ENCODE results near the gene TAF10. TPM values are rescaled to one million over a fixed set of nuclear protein-coding genes. Genes with fewer than 3 reads are reported as not detected.

The TAF10 gene
- total and polyA plus RNA-seq, 4 donors: 10.5 to 58.1 (median 31.5) TPM

DNA sequence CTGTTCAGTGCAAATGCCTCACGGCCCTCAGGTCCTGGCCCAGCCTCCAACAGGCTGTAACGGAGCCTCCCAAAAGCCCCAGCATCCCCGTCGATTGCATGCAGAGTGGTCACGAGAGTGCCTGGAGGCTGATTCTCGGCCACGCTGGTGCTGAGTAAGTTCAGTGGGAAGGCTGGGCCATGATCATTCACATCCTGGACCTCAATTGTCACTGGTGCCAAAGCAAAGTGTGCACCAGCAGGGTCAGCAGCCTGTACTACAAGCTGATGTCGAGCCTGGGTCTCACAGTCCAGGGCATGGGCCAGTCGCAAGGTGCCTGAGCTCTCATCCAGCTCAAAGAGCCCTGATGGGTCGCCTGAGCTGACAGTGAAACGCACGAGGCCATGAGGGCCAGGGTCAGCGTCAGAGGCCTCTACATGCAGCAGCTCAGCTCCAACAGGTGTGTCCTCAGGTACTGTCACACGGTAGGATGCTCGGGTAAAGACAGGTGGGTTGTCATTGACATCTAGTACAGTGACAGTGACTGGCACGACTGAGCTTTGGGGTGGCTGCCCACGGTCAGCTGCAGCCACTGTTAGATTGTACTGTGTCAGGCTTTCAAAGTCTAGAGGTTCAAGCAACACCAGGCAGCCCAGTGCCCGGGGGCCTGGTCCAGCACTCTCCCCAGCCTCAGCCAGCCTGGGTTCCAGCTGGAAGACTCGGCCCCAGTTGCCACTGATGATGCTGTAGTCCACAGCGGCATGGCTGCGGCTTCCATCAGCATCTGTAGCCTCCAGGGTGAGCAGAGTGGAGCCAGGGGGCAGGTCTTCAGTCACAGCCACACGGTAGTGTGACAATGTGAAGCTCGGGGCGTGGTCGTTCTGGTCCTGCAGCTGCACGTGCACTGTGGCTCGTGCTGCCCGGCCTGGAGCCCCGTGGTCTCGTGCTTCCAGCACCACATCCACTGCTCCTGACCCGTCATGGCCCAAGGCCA, 11.7 kb upstream of the TAF10 start:
- 90% methylated on average over 31 of the region's 31 CpGs for WGBS
- no peak for DNase-seq (ENCODE audit: low spot score)
- no peaks in the 10 kb centered on the region for H3K27me3 ChIP-seq (ENCODE audit: control insufficient read depth in 4 of 4, insufficient read depth in 4 of 4, low read length in 3 of 4)
- H3K36me3 ChIP-seq (ENCODE audit: control insufficient read depth in 4 of 4, insufficient read depth in 3 of 4, low read depth in 1 of 4, low read length in 3 of 4): no peaks in the 10 kb centered on the region
- no peak overlapping the region for H3K4me3 ChIP-seq (ENCODE audit: low read depth in 1 of 3, low read length in 3 of 3)
- no peaks in the 10 kb centered on the region for H3K9me3 ChIP-seq (ENCODE audit: control insufficient read depth in 4 of 4, low read length in 3 of 4)
- H3K27ac ChIP-seq (ENCODE audit: low read depth in 1 of 2, low read length in 2 of 2): no peak overlapping the region
- TF ChIP-seq, protein P1, sequence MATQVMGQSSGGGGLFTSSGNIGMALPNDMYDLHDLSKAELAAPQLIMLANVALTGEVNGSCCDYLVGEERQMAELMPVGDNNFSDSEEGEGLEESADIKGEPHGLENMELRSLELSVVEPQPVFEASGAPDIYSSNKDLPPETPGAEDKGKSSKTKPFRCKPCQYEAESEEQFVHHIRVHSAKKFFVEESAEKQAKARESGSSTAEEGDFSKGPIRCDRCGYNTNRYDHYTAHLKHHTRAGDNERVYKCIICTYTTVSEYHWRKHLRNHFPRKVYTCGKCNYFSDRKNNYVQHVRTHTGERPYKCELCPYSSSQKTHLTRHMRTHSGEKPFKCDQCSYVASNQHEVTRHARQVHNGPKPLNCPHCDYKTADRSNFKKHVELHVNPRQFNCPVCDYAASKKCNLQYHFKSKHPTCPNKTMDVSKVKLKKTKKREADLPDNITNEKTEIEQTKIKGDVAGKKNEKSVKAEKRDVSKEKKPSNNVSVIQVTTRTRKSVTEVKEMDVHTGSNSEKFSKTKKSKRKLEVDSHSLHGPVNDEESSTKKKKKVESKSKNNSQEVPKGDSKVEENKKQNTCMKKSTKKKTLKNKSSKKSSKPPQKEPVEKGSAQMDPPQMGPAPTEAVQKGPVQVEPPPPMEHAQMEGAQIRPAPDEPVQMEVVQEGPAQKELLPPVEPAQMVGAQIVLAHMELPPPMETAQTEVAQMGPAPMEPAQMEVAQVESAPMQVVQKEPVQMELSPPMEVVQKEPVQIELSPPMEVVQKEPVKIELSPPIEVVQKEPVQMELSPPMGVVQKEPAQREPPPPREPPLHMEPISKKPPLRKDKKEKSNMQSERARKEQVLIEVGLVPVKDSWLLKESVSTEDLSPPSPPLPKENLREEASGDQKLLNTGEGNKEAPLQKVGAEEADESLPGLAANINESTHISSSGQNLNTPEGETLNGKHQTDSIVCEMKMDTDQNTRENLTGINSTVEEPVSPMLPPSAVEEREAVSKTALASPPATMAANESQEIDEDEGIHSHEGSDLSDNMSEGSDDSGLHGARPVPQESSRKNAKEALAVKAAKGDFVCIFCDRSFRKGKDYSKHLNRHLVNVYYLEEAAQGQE (IDR thresholded peaks at IDR 0.05): no peak
- TF ChIP-seq, protein P2, sequence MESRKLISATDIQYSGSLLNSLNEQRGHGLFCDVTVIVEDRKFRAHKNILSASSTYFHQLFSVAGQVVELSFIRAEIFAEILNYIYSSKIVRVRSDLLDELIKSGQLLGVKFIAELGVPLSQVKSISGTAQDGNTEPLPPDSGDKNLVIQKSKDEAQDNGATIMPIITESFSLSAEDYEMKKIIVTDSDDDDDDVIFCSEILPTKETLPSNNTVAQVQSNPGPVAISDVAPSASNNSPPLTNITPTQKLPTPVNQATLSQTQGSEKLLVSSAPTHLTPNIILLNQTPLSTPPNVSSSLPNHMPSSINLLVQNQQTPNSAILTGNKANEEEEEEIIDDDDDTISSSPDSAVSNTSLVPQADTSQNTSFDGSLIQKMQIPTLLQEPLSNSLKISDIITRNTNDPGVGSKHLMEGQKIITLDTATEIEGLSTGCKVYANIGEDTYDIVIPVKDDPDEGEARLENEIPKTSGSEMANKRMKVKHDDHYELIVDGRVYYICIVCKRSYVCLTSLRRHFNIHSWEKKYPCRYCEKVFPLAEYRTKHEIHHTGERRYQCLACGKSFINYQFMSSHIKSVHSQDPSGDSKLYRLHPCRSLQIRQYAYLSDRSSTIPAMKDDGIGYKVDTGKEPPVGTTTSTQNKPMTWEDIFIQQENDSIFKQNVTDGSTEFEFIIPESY (IDR thresholded peaks at IDR 0.05): no peak
- TF ChIP-seq SP1 (IDR thresholded peaks at IDR 0.05): no peak
- TF ChIP-seq EGR1 (IDR thresholded peaks at IDR 0.05; ENCODE audit: low read depth in 2 of 2): no peak
- no peak for TF ChIP-seq RXRA (IDR thresholded peaks at IDR 0.05)
- no peak for TF ChIP-seq RAD21 (IDR thresholded peaks at IDR 0.05)
- TF ChIP-seq YY1 (IDR thresholded peaks at IDR 0.05): no peak
- no peak for TF ChIP-seq NR2F2 (IDR thresholded peaks at IDR 0.05)
- TF ChIP-seq HNF4G (IDR thresholded peaks at IDR 0.05): no peak
- no peak for TF ChIP-seq FOXA1 (IDR thresholded peaks at IDR 0.05)
- no peak for TF ChIP-seq JUND (IDR thresholded peaks at IDR 0.05)
- TF ChIP-seq, protein P3, sequence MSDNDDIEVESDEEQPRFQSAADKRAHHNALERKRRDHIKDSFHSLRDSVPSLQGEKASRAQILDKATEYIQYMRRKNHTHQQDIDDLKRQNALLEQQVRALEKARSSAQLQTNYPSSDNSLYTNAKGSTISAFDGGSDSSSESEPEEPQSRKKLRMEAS (IDR thresholded peaks at IDR 0.05): no peak
- TF ChIP-seq FOXA2 (IDR thresholded peaks at IDR 0.05): no peak
- no peak for TF ChIP-seq HNF4A (conservative IDR thresholded peaks at IDR 0.05)
- TF ChIP-seq, protein P4, sequence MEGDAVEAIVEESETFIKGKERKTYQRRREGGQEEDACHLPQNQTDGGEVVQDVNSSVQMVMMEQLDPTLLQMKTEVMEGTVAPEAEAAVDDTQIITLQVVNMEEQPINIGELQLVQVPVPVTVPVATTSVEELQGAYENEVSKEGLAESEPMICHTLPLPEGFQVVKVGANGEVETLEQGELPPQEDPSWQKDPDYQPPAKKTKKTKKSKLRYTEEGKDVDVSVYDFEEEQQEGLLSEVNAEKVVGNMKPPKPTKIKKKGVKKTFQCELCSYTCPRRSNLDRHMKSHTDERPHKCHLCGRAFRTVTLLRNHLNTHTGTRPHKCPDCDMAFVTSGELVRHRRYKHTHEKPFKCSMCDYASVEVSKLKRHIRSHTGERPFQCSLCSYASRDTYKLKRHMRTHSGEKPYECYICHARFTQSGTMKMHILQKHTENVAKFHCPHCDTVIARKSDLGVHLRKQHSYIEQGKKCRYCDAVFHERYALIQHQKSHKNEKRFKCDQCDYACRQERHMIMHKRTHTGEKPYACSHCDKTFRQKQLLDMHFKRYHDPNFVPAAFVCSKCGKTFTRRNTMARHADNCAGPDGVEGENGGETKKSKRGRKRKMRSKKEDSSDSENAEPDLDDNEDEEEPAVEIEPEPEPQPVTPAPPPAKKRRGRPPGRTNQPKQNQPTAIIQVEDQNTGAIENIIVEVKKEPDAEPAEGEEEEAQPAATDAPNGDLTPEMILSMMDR (IDR thresholded peaks at IDR 0.05; ENCODE audit: low read depth, low read length, missing input control): no peak
- H3K4me1 ChIP-seq (ENCODE audit: control insufficient read depth in 4 of 4, insufficient read depth in 4 of 4, low read length in 3 of 4): peaks cover 0 to 8% (median 4%) of the 10 kb centered on the region in 4 donors
- H3K9ac ChIP-seq (ENCODE audit: low read depth in 1 of 2, low read length in 2 of 2): no peak overlapping the region
